ENCODE data around the gene ZBTB20. TPM values are rescaled to one million over a fixed set of nuclear protein-coding genes. Genes with fewer than 3 reads are reported as not detected.

ZBTB20 gene
- total RNA-seq, 2 donors from 2014 or later, result 75.7 to 91.2 TPM

DNA sequence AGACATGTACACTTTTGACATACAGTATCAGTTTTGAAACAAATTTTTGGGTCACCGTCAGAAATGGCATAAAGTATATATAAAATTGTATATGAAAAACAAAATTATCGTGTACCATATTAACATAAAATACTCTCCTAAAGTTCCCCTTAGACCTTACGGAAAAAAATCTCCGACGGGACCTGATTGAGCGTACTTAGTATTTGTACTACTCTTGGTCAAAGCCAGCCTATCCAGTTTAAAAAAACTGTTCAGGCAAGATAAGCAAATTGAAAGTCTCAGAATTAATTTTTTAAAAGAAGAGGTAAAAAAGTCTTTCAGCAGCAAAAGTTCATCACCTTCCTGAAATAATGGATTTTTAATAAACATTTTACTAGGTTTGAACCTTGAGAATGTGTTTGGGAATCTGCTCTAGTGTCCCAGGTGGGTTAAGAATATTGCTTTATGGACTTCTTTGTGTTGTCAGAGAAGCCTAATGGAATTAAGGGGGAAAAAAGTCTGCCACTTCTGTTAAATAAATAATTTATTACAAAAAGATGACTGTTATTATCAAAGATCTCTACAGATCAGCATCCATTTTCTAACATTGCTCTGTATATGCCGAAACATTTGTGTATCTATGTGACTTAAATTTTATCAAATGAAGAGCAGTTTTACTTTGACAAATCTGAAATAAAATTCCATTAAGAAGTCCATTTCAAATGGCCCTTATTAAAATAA is 48.6 kb downstream of the ZBTB20 start:
- no peak for DNase-seq (ENCODE audit: low spot score)
- intact Hi-C loops (cut with DNase I), result no loop called here

DNA sequence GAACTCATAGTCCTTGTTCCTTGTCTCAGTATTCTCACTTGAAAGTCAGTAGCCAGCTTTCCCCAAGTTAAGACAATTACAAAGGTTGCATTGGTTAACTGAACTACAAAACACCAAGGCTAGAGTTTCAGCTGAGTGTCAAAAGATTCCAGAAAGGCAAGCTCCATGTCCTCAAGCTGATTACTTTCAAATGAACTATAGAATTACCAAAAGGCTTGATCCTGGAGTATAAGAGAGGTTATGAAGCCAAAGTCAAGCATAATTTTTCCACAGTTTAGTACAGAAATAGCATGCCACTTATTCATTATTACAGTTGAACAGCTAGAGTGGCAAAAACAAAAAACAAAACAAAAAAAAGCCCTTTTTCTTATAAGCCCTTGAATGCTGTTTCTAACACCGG is 51.9 kb downstream of the ZBTB20 start:
- no peak for DNase-seq (ENCODE audit: low spot score)
- intact Hi-C loops (cut with DNase I), result no loop called here

DNA sequence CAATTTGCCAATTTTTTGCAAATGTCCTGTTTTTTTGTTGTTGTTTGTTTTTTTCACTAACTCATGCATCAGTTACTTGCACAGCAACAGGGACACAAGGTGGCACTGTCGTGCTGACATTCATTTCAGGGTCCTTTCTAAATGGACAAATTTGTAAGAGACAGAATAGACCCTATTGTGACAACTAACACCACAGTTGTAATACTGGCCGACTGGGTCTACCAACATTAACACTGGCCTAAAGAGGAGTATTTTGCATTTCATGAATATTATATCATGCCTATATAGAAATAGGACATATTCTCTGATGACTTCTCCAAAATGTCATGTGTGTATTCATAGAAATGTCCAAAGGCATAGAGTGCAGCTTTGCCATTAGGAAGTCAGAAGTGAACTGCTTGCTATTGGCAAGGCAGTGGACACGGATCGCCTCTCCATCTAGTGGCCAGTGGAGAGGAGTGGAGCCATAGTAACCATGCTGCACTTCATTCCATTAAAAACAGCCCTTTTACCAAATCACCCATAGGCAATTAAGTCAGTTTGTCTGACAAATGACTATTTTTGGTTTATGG is 54.8 kb downstream of the ZBTB20 start:
- intact Hi-C loops (cut with DNase I), result no loop called here
- DNase-seq (ENCODE audit: low spot score), result peak; percentile 83

DNA sequence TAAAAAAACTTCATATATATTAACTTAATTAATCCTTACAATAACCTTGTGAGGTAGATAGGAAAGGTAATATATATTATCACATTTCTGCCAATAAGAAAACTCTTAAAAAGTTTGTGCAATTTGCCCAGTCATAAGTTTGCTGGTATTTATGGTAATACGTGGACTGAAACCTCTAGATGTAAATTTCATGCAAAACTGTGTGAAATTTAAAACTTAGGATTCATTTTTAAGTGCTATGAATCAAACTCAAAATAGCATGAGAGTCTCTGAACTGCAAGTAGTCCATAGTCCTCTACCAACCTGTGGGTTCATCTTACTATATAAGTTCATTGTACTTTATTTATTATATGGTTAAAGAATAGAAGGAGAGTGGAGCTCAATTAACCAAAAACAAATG is 56.4 kb downstream of the ZBTB20 start:
- intact Hi-C loops (cut with DNase I), result no loop called here
- no peak for DNase-seq (ENCODE audit: low spot score)

DNA sequence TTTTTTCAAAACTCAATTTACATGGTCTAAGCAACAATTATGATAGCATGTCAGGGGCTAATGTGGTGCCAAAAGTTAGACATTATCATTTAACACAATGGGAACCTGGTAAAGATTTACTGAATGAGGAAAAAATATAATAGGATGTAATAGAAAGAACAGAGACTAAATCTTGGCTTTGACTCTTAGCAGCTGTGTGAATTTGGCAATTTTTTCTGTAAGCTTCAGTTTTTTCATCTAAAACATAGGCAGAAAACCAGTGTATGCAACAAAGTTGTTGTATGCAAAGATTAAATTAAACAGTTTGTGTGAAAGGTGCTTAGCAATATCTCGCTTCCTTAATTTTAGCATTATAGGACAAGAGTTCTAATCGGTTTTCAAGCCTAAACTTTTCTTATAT is 57.6 kb downstream of the ZBTB20 start:
- intact Hi-C loops (cut with DNase I), result no loop called here

DNA sequence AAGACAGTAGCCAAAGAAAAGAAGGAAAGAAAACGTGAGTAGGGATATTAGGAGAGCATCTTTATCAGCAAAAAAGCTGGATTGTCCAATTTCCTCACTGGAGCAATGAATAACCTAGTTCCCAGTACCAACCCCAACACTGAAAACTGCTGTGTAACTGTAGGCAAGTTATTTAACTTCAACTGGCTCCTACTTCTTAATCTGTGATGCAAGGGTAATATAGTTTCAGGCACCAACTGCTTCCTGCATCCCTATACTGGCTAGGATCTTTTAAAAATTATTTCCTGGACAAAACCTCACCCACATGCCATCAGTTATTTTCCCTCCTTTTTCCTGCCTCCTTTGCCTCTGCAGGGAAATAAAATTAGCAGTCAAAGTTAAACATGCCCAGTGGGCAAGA is 59.6 kb downstream of the ZBTB20 start:
- intact Hi-C loops (cut with DNase I), result no loop called here
- no peak for DNase-seq (ENCODE audit: low spot score)

More for the DNA sequence above, 57.6 kb downstream of the ZBTB20 start:
- no peak for DNase-seq (ENCODE audit: low spot score)

DNA sequence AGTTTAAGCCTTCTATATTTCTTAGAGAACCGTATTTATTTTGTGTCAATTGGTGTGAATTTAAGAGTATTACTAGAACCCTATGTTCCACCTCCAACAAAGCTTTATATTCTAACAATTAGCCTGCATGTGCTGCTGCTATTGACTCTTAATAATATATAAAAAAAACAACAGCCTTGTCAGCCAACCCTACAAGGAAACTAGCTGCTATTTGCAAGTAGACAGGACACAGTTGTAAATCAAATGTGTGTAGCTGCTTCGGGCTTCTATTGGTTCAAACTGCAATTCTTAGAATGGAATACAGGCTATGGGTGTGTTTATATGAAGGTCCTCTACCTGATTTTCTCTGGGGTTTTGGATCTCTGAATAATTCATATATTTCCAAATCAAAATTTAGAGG is 60.7 kb downstream of the ZBTB20 start:
- DNase-seq (ENCODE audit: low spot score), result no peak
- intact Hi-C loops (cut with DNase I), result no loop called here

DNA sequence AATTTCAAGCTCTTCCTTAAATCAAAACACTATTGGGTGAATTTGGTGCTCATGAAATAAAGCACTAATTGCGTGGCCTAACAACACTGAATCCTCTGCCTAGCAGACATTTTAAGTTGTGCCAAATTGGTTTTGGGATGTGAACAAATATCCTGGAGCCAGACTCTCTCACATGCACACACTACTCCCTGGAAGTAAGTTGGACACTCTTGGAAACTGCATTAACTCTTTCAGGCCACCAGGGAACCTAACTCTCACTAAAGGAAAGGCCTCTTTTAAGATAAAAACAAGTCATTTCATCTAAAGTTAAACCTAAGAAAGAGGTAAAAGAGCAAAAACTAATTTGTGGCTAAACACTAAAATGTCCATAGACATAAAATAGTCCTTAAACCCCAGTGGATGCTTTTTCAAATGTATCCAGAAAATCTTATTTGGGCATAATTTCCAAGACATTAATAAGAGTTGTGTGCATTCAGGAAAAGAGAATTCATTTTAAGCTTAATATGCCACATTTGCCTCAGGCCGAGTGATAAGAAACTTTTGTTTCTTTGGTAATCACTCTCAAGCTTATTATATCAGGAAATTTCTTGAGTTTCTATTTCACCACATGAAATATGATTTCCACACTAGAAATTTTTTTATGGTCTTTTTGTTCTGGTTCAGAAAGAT is 61.8 kb downstream of the ZBTB20 start:
- intact Hi-C loops (cut with DNase I), result no loop called here
- no peak for DNase-seq (ENCODE audit: low spot score)

DNA sequence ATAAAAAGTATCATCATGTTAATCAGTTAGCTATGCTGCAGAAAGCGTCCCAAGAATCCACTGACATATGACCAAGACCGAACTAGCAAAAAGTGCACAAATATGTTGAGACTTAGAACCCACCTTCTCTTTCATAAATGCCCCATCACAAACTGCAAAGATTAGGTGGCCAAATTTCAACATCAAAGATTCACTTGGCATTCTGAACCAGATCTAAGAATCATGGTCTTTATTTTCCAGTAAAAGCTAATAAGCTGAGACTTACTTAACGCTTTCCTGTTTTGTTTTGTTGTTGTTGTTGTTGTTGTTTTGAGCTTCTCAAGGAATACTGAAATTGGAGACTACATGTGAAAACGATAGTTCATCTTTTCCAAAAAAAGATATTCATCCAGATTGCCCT is 62.4 kb downstream of the ZBTB20 start:
- intact Hi-C loops (cut with DNase I), result loop anchor here in 1 of 2 donors (5.0 kb wide), 1 partner anchor 293 kb away; no protein-coding TSS in a partner anchor
- DNase-seq (ENCODE audit: low spot score), result no peak

DNA sequence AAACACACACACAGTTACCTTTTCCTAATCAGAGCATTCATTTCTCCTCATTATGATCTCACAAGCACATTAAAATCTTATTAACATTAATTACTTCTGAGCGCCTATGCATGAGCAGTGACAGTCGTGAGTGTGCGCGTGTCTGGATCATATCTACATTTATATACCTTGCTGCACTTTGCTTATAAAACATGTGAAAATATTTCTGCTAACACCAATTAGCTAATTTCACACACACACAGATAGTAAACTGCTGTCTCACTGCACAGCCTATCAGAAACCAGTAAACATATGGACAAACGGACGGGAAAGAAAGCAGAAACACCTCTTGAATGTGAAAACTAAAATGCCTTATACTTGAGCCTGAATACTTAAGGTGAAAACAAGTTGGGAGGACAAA is 64.8 kb downstream of the ZBTB20 start:
- intact Hi-C loops (cut with DNase I), result loop anchor here in 1 of 2 donors (5.0 kb wide), 1 partner anchor 295 kb away; no protein-coding TSS in a partner anchor
- DNase-seq (ENCODE audit: low spot score), result no peak

DNA sequence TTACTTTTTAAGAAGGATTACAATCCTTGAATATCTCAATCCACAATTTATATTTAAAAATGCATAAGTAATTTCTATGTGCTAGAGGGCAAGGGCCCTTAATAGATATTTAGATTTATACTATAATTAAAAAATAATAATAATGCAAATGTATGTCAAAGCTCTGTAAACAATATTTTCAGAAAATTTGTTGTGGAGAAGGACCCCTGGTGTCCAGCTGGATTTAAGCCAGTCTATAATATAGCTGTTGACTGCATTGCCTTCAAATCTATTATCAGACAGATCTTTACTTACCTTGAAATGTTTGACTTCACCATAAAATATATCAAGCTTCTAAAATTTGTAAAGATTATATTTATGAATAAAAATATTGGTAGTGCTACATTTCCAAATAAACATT is 65.6 kb downstream of the ZBTB20 start:
- no peak for DNase-seq (ENCODE audit: low spot score)
- intact Hi-C loops (cut with DNase I), result loop anchor here in 1 of 2 donors (5.0 kb wide), 1 partner anchor 296 kb away; no protein-coding TSS in a partner anchor

DNA sequence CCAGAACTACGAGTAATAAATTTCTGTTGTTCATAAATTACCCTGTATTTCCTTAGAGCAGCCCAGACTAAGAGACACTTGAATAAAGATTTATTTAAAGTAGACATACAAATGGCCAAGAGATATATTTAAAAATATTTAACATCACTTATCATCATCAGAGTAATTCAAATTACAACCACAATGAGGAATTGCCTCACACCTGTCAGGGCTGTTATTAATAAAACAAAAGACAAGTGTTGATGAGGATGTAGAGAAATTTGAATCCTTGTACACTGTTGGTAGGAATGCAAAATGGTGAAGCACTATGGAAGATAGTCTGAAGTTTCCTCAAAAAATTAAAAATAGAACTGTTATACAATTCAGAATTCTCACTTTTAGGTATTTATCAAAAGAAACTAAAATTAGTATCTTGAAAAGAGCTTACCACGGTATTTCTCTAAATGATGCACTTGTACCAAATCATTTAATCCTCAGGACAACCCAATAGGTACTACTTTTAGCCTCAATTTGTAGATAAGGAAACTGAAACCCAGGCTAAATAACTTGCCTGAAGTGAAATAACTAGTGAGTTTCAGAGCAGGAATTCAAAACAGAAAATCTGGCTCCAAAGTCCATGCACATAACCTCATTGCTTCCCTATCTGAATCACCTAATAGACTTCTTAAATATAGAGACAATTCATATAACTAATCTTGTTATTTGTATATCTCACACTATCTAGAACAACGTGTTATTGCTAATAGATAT is 69.4 kb downstream of the ZBTB20 start:
- DNase-seq (ENCODE audit: low spot score), result no peak
- intact Hi-C loops (cut with DNase I), result no loop called here

DNA sequence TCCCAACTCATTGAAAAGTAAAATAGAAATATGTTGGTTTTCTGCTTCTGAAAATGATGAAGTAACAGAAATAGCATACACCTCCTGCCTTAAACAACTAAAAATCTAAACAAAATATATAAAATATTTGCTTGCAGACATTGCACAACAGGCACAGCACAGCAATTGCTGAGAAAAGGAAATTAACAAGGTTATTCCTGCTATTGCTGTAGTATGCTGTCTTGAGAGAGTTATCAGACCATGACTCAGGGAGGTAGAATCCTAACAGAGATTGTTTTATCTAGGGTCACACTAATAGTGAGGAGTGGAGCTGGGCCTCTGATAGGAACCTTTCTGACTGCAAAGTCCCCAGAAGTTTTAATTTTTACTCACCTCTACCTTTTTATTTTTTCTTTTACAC is 72.6 kb downstream of the ZBTB20 start:
- no peak for DNase-seq (ENCODE audit: low spot score)
- intact Hi-C loops (cut with DNase I), result no loop called here

DNA sequence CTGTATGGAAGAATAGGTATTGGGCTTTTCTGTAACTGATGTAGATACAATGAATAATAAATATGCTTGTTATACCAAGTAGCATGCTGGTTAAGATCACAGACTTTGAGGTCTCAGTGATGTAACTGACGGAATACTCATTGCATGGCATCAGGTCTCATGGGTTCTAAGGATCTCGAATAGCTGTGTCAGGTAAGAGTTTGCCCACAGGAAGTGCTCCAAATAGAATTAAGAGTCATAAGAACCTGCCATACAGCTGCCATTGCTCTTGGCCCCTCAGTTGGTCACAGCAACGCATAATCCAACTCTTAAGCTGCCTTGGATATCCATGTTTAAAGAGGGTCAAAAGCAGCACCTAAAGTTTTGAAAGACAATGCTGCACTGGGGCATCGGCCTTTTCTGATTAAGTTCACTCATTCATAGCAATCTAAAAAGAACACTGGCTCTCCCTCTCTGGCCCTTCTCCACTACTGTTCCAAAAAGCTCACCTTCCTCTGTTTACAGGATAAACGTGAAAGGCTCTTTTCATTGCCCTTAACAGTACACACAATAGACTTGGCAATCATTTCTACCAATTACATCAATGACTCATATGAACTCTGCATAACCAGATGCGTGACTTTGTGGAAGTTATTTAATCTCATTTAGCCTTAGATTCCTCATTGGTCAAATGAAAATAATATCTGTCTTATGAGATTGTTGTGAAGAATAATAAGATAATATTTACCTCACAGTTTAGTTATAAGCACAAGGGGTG is 74.6 kb downstream of the ZBTB20 start:
- DNase-seq (ENCODE audit: low spot score), result no peak
- intact Hi-C loops (cut with DNase I), result no loop called here

DNA sequence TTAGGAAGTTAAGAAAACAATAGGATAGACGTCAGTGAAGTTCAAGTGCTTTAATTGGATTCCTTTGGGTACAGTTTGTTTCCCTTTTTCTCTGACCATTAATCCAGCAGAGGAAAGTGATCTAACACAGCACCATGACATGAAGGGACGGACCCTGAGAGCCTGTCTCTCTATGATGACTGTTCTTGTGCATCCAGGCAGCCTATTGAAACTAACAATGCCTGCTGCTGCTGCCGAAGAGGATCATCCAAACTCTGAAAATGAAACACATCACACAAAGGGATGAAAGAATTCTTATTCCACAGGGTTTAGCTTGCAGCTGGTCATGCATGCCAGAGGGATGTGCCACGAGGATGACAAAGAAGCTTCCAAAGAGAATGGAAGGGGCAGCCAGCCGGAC is 75.5 kb downstream of the ZBTB20 start:
- intact Hi-C loops (cut with DNase I), result no loop called here
- DNase-seq (ENCODE audit: low spot score), result no peak

DNA sequence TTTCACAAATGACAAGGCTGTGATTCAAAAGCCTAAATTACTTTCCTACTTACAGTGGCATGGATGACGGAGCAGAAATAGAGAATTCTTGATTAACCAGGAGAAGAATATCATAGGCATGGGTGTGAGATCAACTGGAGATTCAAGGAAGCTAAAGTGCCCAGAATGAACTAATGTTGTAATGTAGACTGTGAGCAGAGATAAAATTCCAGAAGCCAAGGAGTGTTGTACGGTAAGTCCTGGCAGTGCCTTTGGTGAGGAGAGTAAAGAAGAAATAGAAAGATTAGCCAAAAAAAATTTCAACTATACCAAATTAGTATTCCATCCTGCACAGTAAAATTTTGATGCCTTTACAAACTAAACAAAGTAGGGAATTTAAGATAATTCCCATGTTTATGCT is 75.9 kb downstream of the ZBTB20 start:
- intact Hi-C loops (cut with DNase I), result no loop called here
- no peak for DNase-seq (ENCODE audit: low spot score)

DNA sequence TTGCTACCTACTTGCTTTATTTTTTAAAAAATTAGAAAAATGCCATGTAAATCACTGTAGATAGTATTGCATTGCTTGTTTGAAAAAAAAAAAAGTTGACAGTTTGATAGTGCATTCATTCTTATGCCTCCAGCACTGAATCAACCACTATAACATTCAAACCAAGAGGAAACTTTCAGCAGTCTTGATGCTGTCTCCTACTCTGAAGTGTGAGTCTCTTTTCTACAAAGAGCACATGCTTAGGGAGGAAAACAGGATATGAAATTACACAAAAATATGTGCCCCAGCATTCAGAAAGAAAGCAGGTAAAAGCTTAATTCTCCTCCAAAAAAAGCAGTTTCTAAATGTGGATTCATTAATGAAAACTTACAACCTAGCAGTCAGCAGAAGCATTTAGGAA is 78.3 kb downstream of the ZBTB20 start:
- DNase-seq (ENCODE audit: low spot score), result no peak
- intact Hi-C loops (cut with DNase I), result no loop called here

DNA sequence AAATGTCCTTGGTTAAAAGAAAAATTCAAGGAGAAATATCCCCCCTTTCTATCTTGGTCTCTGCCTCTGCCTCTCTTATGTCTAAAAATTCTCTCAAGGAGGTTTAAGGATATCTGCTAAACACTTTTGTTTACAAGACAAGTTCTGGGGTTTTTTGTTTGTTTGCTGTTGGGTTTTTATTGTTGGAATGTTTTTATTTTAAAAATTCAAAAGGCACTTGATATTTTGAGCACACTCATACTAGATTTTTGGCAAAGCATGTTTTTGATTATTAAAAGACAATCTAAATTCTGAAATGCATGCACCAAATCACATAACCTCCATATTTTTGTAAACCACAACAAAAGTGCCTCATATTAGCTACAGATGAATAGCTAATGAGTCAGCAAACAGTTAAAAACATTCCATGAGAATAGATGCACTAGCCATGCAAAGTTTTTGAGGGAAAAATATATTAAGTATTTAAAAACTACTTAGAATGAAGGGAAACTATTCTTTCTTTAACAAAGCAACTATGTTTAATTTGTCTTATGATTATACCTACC is 84.6 kb downstream of the ZBTB20 start:
- intact Hi-C loops (cut with DNase I), result no loop called here
- DNase-seq (ENCODE audit: low spot score), result no peak

DNA sequence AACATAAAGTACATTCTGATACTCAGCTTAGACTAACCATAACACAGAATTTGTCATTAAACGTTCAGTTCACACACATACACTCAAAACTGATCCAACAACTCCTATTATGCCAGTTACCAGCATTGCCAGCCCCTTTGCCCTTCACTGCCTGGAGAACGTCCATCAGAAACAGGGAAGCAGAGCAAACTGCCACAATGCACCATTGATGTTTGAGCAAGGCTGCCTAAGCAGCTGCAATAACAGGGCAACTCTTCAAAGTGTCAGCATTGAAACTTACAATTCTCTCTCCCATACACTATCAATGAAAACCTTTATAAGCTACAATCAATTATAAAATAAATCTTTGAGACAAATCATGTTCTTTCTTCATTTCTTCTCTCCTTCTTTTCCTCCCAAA is 85.1 kb downstream of the ZBTB20 start:
- DNase-seq (ENCODE audit: low spot score), result no peak
- intact Hi-C loops (cut with DNase I), result no loop called here
